Transverse colon (tissue), 4 donors: Measurements from ENCODE around the gene OR51S1. TPM values are rescaled to one million over a fixed set of nuclear protein-coding genes. Genes with fewer than 3 reads are reported as not detected.

Source experiments
- DNase-seq: peaks from one replicate; pipeline ENCODE4 v3.0.0-alpha.2; 2019
- H3K27ac ChIP-seq, 4 donors: fragments of 200-600 bp; sonication (generic); 2 replicates each; pipeline ENCODE4 v1.5.1; 2016 to 2018; ENCODE audit warnings: inconsistent platforms in 4 of 4
- H3K27me3 ChIP-seq: fragments of 200-600 bp; sonication (generic); 2 replicates; pipeline ENCODE4 v1.5.1; 2017; ENCODE audit warnings: inconsistent platforms
- H3K36me3 ChIP-seq, 4 donors: fragments of 200-600 bp; sonication (generic); 2 replicates each; pipeline ENCODE4 v1.5.1; 2017 to 2019; ENCODE audit warnings: inconsistent platforms in 4 of 4
- H3K4me1 ChIP-seq, 4 donors: fragments of 200-600 bp; sonication (generic); 2 replicates each; pipeline ENCODE4 v1.5.1; 2017 to 2020; ENCODE audit warnings: inconsistent platforms in 4 of 4
- H3K4me3 ChIP-seq, 4 donors: fragments of 200-600 bp; sonication (generic); 1 replicate in 1 of 4; 2 replicates in 3 of 4; pipeline versions ENCODE4 v1.5.1 to v1.6.1; 2017 to 2019; ENCODE audit warnings: inconsistent platforms in 4 of 4
- H3K9me3 ChIP-seq, 2 donors: fragments of 200-600 bp; sonication (generic); 2 replicates each; pipeline ENCODE4 v1.5.1; 2017 to 2019; ENCODE audit warnings: inconsistent platforms in 2 of 2
- EP300 ChIP-seq: sonication (generic); formaldehyde crosslinking; IDR thresholded peaks from one replicate; pipeline ENCODE4 v1.6.1; 2017; ENCODE audit warnings: antibody characterized with exemption, low read depth
- POLR2A ChIP-seq: fragments of 450-650 bp; IDR thresholded peaks from one replicate; pipeline ENCODE4 v1.6.1; 2016; ENCODE audit warnings: antibody characterized with exemption, mild to moderate bottlenecking, moderate library complexity
- POLR2AphosphoS5 ChIP-seq, 3 donors: sonication (generic); formaldehyde crosslinking; IDR thresholded peaks; one replicate each; pipeline ENCODE4 v1.6.1; 2016; ENCODE audit warnings: antibody characterized with exemption in 3 of 3
- WGBS, 2 donors: methylation state at CpG; one replicate each; pipeline ENCODE4 v1.1.5; 2018; ENCODE audit warnings: low coverage in 1 of 2; 5-methylcytosine and 5-hydroxymethylcytosine counted together
- in situ Hi-C, 4 donors: fragments of 200-750 bp; cut with MboI; loops; one replicate each; pipeline versions ENCODE4 v1.15.0 to v1.15.1; 2017; ENCODE audit warnings: low sequenced_read_pairs in 3 of 4, low pct_ligation_motif_present in 1 of 4, low pct_unique_long_range_greater_than_20kb in 1 of 4
- intact Hi-C: fragments of 100-400 bp; cut with DNase I; formaldehyde crosslinking; loops from one replicate; pipeline ENCODE4 v1.15.1; 2023; ENCODE audit warnings: low total_unique reads
- total RNA-seq, 4 donors: library from RNA; depleted of rRNA; stranded (reverse); fragments of >200 nt; gene quantifications; one replicate each; pipeline ENCODE4 v1.1.0, GENCODE V29; 2016
- TF ChIP-seq, protein P1 (sequence below), 5 experiments: fragments of 200-600 bp in 3 of 5; fragments of 450-650 bp in 2 of 5; sonication (generic) in 3 of 5; IDR thresholded peaks; 1 replicate in 2 of 5; 2 replicates in 3 of 5; pipeline ENCODE4 v1.5.1; 2016 to 2017; ENCODE audit warnings: antibody characterized with exemption in 5 of 5, inconsistent platforms in 3 of 5, mild to moderate bottlenecking in 2 of 5, moderate library complexity in 1 of 5

Gene OR51S1
- total RNA-seq, 4 donors from 2014 or later, result not detected

DNA sequence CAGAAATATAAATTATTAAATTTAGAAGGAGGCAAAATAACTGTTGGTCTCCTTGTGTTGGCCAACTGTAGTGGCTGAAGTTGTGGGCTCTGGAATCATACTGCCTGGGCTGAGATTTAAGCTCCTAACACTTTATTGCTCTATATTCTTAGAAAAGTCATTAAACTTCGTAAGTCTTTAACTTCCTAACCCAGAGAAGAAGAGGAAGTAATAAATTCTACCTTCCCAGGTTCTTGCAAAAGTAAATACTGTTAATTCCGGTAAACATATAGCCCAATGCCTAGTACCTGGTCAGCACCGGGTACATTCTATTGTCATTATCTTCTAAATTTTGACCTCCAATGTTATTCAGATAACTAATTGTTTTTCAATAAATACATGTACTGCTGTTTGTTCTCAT is 37.2 kb upstream of the OR51S1 start:
- H3K4me1 ChIP-seq, result no peaks in the 10 kb centered on the region
- H3K27ac ChIP-seq, result no peak overlapping the region
- TF ChIP-seq, protein P1, sequence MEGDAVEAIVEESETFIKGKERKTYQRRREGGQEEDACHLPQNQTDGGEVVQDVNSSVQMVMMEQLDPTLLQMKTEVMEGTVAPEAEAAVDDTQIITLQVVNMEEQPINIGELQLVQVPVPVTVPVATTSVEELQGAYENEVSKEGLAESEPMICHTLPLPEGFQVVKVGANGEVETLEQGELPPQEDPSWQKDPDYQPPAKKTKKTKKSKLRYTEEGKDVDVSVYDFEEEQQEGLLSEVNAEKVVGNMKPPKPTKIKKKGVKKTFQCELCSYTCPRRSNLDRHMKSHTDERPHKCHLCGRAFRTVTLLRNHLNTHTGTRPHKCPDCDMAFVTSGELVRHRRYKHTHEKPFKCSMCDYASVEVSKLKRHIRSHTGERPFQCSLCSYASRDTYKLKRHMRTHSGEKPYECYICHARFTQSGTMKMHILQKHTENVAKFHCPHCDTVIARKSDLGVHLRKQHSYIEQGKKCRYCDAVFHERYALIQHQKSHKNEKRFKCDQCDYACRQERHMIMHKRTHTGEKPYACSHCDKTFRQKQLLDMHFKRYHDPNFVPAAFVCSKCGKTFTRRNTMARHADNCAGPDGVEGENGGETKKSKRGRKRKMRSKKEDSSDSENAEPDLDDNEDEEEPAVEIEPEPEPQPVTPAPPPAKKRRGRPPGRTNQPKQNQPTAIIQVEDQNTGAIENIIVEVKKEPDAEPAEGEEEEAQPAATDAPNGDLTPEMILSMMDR (IDR thresholded peaks at IDR 0.05), result no peak
- no peak for TF ChIP-seq POLR2AphosphoS5 (IDR thresholded peaks at IDR 0.05)
- TF ChIP-seq POLR2A, result no peak
- TF ChIP-seq EP300, result no peak
- no peaks in the 10 kb centered on the region for H3K36me3 ChIP-seq
- 20% methylated on average over 3 of the region's 3 CpGs; no CpG with 5 or more reads in 1 of the 2 donors for WGBS, 2 donors
- intact Hi-C loops (no loop called here), in situ Hi-C loops (no loop called here)
- no peaks in the 10 kb centered on the region for H3K9me3 ChIP-seq
- no peaks in the 10 kb centered on the region for H3K27me3 ChIP-seq
- no peak overlapping the region for H3K4me3 ChIP-seq
- no peak for DNase-seq

DNA sequence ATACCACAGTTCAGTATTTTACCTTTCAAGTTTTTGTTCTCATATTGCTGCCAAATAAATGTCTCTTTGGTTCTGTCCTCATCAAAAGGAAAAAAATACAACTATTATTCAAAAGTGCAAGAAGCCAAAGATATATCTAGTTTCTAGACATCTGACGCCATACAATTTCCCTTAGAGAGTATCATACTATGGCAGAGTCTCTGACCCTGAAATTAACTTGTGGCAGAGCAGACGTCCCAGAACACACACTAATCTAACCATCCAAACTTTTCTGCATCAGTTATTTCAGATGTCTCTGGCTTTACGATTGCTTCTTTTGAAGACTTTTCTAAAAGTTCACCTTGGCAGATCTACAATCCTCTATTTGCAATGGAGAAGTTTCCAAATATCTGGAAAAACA is 35.4 kb upstream of the OR51S1 start:
- WGBS, 2 donors, result 77 to 87% methylated on average over 3 of the region's 3 CpGs
- Histone ChIP-seq H3K27me3 (no peaks in the 10 kb centered on the region), H3K36me3 (no peaks in the 10 kb centered on the region), H3K9me3 (no peaks in the 10 kb centered on the region), H3K4me1 (no peaks in the 10 kb centered on the region), H3K27ac (no peak overlapping the region), H3K4me3 (no peak overlapping the region)
- no peak for DNase-seq
- intact Hi-C loops (no loop called here), in situ Hi-C loops (no loop called here)
- no peak for TF ChIP-seq POLR2AphosphoS5 (IDR thresholded peaks at IDR 0.05)
- TF ChIP-seq, protein P1 (IDR thresholded peaks at IDR 0.05), result no peak
- no peak for TF ChIP-seq POLR2A
- no peak for TF ChIP-seq EP300

DNA sequence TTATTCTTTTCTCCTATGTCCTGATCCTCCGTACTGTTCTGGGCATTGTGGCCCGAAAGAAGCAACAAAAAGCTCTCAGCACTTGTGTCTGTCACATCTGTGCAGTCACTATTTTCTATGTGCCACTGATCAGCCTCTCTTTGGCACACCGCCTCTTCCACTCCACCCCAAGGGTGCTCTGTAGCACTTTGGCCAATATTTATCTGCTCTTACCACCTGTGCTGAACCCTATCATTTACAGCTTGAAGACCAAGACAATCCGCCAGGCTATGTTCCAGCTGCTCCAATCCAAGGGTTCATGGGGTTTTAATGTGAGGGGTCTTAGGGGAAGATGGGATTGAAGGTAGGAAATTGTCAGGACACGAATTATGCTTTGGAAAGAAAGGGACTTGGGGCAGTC is 33.5 kb upstream of the OR51S1 start:
- DNase-seq, result no peak
- no peaks in the 10 kb centered on the region for H3K36me3 ChIP-seq
- intact Hi-C loops, result no loop called here
- H3K27ac ChIP-seq, result no peak overlapping the region
- no peak overlapping the region for H3K4me3 ChIP-seq
- in situ Hi-C loops, result no loop called here
- no peaks in the 10 kb centered on the region for H3K27me3 ChIP-seq
- no peaks in the 10 kb centered on the region for H3K9me3 ChIP-seq
- no peaks in the 10 kb centered on the region for H3K4me1 ChIP-seq
- 86 to 93% methylated on average over 3 to 5 of the region's 5 CpGs for WGBS, 2 donors
- no peak for TF ChIP-seq POLR2AphosphoS5 (IDR thresholded peaks at IDR 0.05)

DNA sequence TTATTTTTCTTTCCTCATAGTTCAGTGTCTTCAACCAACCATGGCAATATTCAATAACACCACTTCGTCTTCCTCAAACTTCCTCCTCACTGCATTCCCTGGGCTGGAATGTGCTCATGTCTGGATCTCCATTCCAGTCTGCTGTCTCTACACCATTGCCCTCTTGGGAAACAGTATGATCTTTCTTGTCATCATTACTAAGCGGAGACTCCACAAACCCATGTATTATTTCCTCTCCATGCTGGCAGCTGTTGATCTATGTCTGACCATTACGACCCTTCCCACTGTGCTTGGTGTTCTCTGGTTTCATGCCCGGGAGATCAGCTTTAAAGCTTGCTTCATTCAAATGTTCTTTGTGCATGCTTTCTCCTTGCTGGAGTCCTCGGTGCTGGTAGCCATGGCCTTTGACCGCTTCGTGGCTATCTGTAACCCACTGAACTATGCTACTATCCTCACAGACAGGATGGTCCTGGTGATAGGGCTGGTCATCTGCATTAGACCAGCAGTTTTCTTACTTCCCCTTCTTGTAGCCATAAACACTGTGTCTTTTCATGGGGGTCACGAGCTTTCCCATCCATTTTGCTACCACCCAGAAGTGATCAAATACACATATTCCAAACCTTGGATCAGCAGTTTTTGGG is 33.0 kb upstream of the OR51S1 start, which contains the start of gene OR51T1:
Gene OR51T1, plus strand, starts transcription at position 41 of the 641 bp plus-strand sequence. Its CDS starts 0 bp downstream, at position 41.
- DNase-seq, result no peak
- intact Hi-C loops, result no loop called here
- Histone ChIP-seq H3K36me3 (no peaks in the 10 kb centered on the region), H3K9me3 (no peaks in the 10 kb centered on the region), H3K27ac (no peak within 1 kb of the TSS), H3K4me1 (no peaks in the 10 kb centered on the region), H3K4me3 (no peak within 1 kb of the TSS), H3K27me3 (no peaks in the 10 kb centered on the region)
- in situ Hi-C loops, result no loop called here
- WGBS, 2 donors, result 74 to 84% methylated on average over 5 to 8 of the region's 8 CpGs
- TF ChIP-seq, protein P1 (IDR thresholded peaks at IDR 0.05), result no peak
- TF ChIP-seq POLR2A, result no peak
- no peak for TF ChIP-seq EP300
- no peak for TF ChIP-seq POLR2AphosphoS5 (IDR thresholded peaks at IDR 0.05)

DNA sequence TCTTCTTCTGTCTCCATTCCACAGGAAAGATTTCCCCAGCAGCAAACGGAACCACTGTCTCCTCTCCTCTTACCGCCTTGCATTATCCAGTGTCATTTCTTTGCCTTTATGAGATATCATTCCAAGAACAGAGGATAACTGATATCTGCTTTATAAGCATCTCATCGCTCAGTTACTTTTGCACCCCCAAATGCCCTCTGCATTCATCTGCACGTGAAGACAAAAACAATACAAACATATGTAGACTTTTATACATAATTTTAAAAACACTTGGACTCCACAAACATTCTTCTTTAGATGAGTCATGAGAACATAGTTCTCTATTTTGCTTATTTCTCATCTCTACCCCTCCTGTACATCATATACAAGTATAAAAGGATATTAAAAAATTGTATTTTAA is 32.2 kb upstream of the OR51S1 start:
- in situ Hi-C loops, result no loop called here
- no peaks in the 10 kb centered on the region for H3K36me3 ChIP-seq
- DNase-seq, result no peak
- H3K27ac ChIP-seq, result no peak overlapping the region
- no peaks in the 10 kb centered on the region for H3K9me3 ChIP-seq
- no peak overlapping the region for H3K4me3 ChIP-seq
- H3K4me1 ChIP-seq, result no peaks in the 10 kb centered on the region
- TF ChIP-seq, protein P1 (IDR thresholded peaks at IDR 0.05), result no peak
- TF ChIP-seq EP300 (no peak), POLR2A (no peak), POLR2AphosphoS5 (IDR thresholded peaks at IDR 0.05) (no peak)
- no peaks in the 10 kb centered on the region for H3K27me3 ChIP-seq
- intact Hi-C loops, result no loop called here
- WGBS, 2 donors, result 73 to 83% methylated on average over 3 to 4 of the region's 4 CpGs
